H54 (cell line): ENCODE results near the gene PLEKHA7.
"Not testable (repeated sequence)": the region's sequence is repeated elsewhere in the genome, so short reads cannot be mapped to it uniquely, and the experiment has no call there.

Experiments used
- DNase-seq: peaks from one replicate; pipeline ENCODE4 v3.0.0; 2011; ENCODE audit warnings: low spot score, mixed read lengths; ENCODE audit not compliant: insufficient read length
- FAIRE-seq: peaks from 3 replicates; lab custom pipeline; 2011; peaks lifted over from hg19 to GRCh38; lab: Jason Lieb, UNC
- POLR2A ChIP-seq: IDR thresholded peaks from 2 replicates; pipeline ENCODE4 v1.6.1; 2011; ENCODE audit warnings: low read depth, mild to moderate bottlenecking, low read length

The PLEKHA7 gene

DNA sequence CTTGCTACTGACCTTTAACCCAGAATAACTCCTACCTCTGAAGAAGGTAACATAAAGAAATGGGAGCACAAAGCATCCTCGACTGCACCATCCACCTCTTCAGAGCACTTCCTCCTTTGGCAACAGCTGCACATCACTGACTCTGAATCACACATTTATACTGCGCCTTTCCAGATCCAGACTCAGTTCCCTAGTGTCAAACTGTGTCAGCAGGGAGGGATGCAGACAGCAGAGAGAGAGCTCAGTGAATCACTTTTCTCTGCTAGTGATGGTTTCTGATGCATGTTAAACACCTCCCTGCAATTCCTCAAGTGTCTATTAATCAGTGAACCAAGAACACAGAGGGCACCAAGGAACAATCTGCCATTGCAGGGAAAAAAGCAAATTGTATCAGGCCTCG is 118.9 kb downstream of the PLEKHA7 start:
- FAIRE-seq (no peak), DNase-seq (no peak)
- no peak for TF ChIP-seq POLR2A

DNA sequence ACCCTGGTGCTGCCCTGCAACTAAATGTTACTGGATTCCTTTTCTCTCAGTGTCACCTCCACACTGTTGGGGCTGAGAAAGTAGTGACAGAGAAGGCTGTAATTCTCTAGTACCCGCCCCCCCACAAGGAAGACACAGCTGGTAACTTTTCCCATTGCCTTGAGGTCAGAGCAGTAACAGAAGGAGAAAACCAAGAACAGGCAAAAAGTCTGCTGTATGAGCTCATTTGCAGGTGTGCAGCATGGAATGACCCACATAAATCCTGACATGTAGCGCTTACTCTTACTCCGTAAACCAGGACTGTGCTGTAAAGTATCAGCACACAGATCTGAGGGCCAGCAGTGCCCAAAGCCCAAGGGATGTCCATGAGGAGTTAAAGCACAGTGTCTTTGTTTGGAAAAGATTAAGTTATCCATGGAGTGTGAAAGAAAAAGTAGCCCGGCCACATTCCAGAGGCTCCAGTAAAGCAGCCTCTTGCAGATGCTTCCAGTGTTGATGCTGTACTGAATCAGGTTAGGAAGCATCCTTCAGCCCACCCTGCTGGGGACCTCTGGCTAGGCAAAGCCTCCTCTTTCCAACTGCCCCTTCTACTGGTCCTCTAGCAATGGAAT is 120.7 kb downstream of the PLEKHA7 start:
- FAIRE-seq (no peak), DNase-seq (no peak)
- TF ChIP-seq POLR2A = no peak

DNA sequence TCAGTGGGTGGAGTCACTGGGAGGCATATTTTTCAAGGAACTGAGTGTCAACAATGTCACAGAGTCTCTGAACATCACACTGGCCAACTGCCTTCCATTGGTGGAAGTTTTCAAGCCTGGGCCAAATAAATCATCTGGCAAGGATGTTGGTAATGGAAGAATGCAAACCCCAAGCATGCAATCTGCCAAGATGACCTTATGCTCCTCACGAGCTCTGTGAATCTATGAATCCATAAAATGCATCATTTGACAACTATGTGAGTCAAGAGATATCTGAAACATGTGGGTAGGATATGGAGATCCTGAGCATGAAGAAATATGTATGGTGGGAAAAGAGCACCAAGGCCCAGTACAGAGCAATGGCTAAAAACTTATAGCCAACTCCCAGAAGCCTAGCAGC is 122.2 kb downstream of the PLEKHA7 start:
- DNase-seq (no peak), FAIRE-seq (no peak)
- no peak for TF ChIP-seq POLR2A

DNA sequence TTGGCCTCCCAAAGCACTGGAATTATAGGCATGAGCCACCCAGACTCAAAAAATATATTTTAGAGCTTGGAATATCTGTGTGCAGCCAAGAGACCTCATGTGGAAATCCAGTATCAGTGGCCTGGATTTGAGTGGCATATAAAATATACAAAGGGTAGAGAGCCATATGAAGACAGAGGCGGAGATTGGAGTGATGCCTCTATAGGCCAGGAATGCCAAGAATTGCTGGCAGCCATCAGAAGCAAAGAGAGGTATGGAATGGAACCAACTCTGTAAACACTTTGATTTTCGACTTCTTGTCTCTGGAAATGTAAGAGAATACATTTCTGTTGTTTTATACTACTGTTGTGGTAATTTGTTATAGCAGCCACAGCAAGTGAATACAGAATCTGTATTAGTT is 123.0 kb downstream of the PLEKHA7 start:
- no peak for DNase-seq
- no peak for TF ChIP-seq POLR2A
- no peak for FAIRE-seq

DNA sequence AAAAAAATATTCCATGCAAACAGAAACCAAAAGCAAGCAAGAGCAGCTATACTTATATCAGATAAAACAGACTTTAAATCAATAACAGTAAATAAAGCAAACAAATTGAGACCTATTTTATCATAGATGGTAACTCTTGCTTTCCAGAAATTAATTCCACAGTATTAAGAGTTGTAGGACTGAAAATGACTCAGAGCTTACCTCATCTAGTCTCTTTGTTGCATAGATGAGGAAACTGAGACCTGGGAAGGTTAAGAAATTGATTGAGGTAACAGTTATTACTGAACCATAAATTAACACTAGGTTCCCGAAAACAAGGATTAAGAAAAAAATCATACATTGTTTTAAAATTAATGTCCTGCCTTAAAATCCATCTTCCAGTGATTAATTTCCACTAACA is 123.8 kb downstream of the PLEKHA7 start:
- FAIRE-seq (no peak), DNase-seq (no peak)
- no peak for TF ChIP-seq POLR2A

DNA sequence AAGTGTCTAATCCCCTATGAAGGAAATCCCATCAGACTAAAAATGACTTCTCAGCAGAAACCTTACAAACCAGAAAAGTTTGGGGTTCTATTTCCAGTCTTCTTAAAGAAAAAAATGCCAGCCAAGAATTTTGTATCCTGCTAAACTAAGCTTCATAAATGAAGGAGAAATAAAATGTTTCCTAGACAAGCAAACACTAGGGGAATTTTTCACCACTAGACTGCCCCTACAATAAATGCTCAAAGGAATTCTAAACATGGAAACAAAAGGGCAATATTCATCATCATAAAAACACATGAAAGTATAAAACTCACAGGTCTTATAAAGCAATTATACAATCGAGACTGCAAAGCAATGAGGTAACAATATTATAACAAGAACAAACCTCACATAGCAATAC is 124.3 kb downstream of the PLEKHA7 start:
- FAIRE-seq (no peak), DNase-seq (no peak)
- TF ChIP-seq POLR2A = no peak

DNA sequence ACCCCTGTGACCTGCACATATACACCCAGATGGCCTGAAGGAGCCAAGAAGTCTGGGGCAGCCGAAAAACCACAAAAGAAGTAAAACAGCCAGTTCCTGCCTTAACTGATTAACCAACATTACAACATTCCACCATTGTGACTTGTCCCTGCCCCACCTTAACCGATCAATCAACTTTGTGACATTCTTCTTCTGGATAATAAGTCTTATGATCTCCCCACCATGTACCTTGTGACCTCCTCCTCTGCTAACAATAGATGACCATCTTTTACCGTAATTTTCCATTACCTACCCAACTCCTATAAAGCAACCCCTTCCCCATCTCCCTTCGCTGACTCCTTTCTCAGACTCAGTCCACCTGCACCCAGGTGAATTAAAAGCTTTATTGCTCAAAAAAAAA is 125.2 kb downstream of the PLEKHA7 start:
- not testable (repeated sequence) for DNase-seq, FAIRE-seq

DNA sequence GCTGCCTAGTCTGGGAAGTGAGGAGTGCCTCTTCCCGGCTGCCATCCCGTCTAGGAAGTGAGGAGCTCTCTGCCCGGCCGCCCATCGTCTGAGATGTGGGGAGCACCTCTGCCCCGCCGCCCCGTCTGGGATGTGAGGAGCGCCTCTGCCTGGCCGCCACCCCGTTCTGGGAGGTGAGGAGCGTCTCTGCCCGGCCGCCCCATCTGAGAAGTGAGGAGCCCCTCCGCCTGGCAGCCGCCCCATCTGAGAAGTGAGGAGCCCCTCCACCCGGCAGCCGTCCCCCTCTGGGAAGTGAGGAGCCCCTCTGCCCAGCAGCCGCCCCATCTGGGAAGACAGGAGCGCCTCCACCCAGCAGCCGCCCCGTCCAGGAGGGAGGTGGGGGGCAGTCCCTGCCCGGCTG is 126.3 kb downstream of the PLEKHA7 start:
- DNase-seq, FAIRE-seq: not testable (repeated sequence)

DNA sequence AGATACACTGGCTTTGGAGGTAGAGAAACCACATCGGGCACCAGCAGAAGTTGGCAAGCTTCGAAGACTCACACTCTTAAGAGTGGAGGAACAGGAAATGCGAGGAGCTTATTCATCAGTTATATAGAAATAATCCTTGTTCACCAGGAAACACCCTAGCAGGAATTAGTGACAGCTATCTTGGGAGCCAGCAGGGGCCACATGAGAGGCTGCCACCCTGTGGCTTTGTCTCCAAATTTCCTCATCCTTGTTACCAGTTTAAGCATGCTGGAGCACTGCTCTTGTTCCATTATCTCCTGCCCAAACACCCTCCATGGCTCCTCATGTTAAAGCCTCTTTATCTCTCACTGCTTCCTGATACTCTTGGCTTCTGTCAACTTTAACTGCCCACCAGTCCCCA is 131.0 kb downstream of the PLEKHA7 start:
- no peak for TF ChIP-seq POLR2A
- DNase-seq = no peak
- no peak for FAIRE-seq

DNA sequence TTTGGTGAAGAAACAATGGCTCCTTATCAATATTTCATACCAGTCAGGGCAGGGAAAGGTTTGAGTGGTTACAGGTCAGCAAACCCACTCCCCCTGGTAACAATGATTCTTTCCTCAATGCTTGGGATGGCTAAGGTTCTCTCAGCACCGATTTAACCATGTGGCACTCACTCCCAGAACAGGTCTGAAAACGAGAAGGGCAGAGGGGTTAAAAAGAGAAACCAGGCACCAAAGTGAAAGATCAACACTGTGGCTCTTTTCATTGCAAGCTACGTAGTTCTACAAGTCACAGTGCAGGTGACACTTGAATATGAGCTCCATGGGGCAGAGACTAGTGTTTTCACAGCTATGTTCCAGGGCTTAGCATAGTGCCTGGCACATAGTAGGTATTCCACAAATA is 132.4 kb downstream of the PLEKHA7 start:
- FAIRE-seq (no peak), DNase-seq (no peak)
- no peak for TF ChIP-seq POLR2A

DNA sequence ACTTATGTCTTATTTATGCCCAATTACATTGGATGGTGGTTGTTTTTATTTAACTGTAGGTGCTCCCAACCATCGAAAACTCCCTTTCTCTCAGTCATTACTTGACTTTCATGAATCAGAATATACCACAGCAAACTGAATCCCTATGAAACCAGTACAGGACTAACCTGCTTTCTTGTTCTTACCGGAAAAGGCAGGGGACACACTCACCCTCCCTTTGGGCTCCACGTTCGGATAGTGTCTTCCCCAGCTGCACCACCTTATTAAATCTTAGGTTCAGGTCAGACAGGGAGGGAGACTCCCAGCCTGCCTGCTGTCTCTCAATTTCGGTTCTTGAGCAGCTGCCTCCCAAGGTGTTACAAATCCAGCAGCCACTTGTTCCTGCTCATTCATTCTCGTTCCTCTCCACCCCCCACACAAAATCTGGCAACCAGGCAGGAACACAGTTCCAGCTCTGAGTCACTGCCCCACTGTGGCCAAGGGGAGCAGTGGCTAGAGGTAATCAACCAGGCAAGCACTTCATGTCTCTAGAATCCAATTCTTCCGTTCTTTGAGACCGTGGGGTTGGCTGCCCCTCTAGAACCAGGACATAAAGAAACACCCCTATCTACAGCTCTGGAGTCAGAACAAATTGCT is 133.0 kb downstream of the PLEKHA7 start:
- FAIRE-seq (peak; percentile 69), DNase-seq (peak; percentile 46)

DNA sequence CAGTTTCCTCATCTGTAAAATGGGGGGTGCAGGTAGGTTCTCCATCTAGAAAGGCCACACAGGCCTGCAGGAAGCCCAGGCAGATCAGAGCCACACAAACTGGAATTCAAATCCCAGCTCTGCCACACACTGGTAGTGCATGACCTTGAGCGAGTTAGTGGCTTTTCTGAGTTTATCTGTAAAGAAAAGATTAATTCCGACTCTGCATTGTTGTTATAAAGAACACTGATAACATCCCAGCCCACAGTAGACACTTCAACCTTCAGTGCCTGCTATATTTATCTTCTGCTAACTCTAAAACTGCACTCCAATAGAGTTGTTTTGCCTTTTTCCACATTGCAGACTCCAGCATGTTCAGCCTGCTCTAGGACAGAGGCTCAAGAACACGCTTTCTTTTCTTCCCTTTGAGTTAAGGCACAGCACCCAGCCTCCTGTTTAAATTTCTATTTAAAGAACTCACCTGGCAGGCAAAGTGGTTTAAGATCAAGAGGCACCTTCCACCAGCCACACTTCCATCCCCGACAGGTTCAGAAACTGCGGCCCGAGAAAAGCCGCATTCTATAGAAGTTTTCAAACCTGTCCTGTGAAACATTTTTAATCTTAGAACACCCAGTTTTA is 133.9 kb downstream of the PLEKHA7 start:
- DNase-seq = no peak
- no peak for TF ChIP-seq POLR2A
- FAIRE-seq = no peak

More for the DNA sequence above, 133.0 kb downstream of the PLEKHA7 start:
- no peak for TF ChIP-seq POLR2A

DNA sequence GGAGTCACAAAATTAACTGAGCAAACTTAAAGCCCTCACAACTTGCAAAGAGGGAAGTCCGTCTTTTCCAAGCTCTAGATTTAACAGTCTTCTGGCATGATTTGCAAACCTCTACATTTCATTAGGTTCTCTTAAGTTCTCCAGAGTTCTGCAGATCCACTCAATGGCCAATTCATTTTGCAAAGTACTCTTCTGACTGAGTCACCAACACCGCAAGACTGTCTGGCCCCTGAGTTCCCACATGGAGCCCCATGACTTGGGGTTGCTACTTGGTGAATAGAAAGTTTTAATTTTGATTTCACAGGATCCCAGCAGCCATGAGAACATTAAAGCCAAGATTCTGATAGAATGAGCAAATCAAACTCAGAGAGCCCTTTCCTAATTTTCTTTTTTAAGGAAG is 134.5 kb downstream of the PLEKHA7 start:
- no peak for FAIRE-seq
- DNase-seq = no peak
- no peak for TF ChIP-seq POLR2A

DNA sequence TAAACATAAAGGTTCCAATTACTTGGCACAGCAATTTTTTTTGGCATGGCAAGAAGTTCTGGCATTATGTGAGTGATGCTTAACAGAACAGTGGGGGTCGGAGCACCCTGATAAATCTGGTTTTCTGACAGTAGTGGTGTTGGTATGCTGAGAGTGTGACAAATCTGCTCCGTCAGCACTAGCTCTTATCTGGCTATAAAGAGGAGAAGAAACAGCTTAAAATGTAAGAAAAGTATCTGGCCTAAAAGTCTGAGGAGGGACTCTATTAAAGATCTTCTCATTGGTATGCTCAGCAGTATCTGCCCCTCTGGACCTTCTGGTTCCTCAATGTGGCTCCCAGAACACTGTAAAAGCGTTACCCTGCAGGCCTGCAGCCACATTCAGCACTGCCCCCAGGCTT is 137.4 kb downstream of the PLEKHA7 start:
- TF ChIP-seq POLR2A = no peak
- DNase-seq (no peak), FAIRE-seq (no peak)
